GM23338 (cell line): ENCODE measurements around the gene CLCN1.

Experiments used
- CREB1 ChIP-seq: fragments of 250-450 bp; sonication (Bioruptor Pico); IDR thresholded peaks from 2 replicates; pipeline ENCODE4 v1.5.0; 2020; ENCODE audit warnings: low read depth, mild to moderate bottlenecking, moderate library complexity
- EZH2 ChIP-seq: fragments of 200-600 bp; sonication (generic); IDR thresholded peaks from one replicate; pipeline ENCODE4 v1.8.0; 2017; ENCODE audit warnings: antibody characterized with exemption, mild to moderate bottlenecking, low read depth; ENCODE audit not compliant: unreplicated experiment
- EZH2phosphoT487 ChIP-seq: fragments of 200-600 bp; sonication (generic); IDR thresholded peaks from one replicate; pipeline ENCODE4 v1.8.1; 2018; ENCODE audit warnings: antibody characterized with exemption; ENCODE audit not compliant: unreplicated experiment
- JUNB ChIP-seq: IDR thresholded peaks from one replicate; pipeline ENCODE4 v1.6.1; 2016; ENCODE audit warnings: antibody characterized with exemption; ENCODE audit not compliant: unreplicated experiment
- NANOG ChIP-seq: IDR thresholded peaks from 2 replicates; pipeline ENCODE4 v1.6.1; 2016; ENCODE audit warnings: antibody characterized with exemption, borderline replicate concordance
- POLR2AphosphoS5 ChIP-seq: IDR thresholded peaks from 2 replicates; pipeline ENCODE4 v1.6.1; 2016; ENCODE audit warnings: antibody characterized with exemption, low read depth
- STAT1 ChIP-seq: IDR thresholded peaks from one replicate; pipeline ENCODE4 v1.6.1; 2016; ENCODE audit warnings: antibody characterized with exemption; ENCODE audit not compliant: unreplicated experiment
- ZNF114 ChIP-seq: fragments of 250-450 bp; sonication (Bioruptor Pico); IDR thresholded peaks from 2 replicates; pipeline ENCODE4 v1.5.0; 2020; ENCODE audit warnings: mild to moderate bottlenecking, moderate library complexity
- ZNF331 ChIP-seq: fragments of 250-450 bp; sonication (Bioruptor Pico); IDR thresholded peaks from 2 replicates; pipeline ENCODE4 v1.5.0; 2020; ENCODE audit warnings: low read depth, mild to moderate bottlenecking, moderate library complexity
- TF ChIP-seq, protein P1 (sequence below), 2 experiments: fragments of 200-600 bp in 1 of 2; sonication (generic) in 1 of 2; conservative IDR thresholded peaks; 2 replicates each; pipeline versions ENCODE4 v1.5.1 to v1.6.1; 2016 to 2017; ENCODE audit warnings: antibody characterized with exemption in 2 of 2, low read depth in 2 of 2, mild to moderate bottlenecking in 2 of 2, moderate library complexity in 1 of 2
- TF ChIP-seq, protein P2 (sequence below): IDR thresholded peaks from 2 replicates; pipeline ENCODE4 v1.6.1; 2016; ENCODE audit warnings: antibody characterized with exemption
- TF ChIP-seq, protein P3 (sequence below): IDR thresholded peaks from one replicate; pipeline ENCODE4 v1.6.1; 2018; ENCODE audit warnings: antibody characterized with exemption; ENCODE audit not compliant: unreplicated experiment

DNA sequence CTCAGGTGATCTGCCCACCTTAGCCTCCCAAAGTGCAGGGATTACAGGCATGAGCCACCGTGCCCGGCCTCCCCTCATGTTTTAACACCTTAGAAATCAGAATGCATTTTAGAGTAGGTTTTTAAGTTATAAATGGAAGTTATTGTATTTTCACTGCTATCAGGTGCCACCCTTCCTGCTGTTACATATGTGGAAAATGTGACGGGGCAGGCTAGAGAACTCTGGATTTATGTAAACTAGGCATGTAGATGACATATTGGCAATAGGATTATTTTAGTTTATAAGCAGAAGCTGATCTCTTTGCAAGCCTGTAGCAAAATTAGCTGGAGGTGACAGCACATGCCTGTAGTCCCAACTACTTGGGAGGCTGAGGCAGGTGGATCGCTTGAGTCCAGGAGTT lies 25.6 kb upstream of the CLCN1 start:
- no peak for TF ChIP-seq CREB1
- no peak for TF ChIP-seq EZH2
- no peak for TF ChIP-seq POLR2AphosphoS5
- TF ChIP-seq, protein P1, sequence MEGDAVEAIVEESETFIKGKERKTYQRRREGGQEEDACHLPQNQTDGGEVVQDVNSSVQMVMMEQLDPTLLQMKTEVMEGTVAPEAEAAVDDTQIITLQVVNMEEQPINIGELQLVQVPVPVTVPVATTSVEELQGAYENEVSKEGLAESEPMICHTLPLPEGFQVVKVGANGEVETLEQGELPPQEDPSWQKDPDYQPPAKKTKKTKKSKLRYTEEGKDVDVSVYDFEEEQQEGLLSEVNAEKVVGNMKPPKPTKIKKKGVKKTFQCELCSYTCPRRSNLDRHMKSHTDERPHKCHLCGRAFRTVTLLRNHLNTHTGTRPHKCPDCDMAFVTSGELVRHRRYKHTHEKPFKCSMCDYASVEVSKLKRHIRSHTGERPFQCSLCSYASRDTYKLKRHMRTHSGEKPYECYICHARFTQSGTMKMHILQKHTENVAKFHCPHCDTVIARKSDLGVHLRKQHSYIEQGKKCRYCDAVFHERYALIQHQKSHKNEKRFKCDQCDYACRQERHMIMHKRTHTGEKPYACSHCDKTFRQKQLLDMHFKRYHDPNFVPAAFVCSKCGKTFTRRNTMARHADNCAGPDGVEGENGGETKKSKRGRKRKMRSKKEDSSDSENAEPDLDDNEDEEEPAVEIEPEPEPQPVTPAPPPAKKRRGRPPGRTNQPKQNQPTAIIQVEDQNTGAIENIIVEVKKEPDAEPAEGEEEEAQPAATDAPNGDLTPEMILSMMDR (conservative IDR thresholded peaks at IDR 0.05; ENCODE audit: low read depth in 2 of 2), result no peak
- TF ChIP-seq, protein P2, sequence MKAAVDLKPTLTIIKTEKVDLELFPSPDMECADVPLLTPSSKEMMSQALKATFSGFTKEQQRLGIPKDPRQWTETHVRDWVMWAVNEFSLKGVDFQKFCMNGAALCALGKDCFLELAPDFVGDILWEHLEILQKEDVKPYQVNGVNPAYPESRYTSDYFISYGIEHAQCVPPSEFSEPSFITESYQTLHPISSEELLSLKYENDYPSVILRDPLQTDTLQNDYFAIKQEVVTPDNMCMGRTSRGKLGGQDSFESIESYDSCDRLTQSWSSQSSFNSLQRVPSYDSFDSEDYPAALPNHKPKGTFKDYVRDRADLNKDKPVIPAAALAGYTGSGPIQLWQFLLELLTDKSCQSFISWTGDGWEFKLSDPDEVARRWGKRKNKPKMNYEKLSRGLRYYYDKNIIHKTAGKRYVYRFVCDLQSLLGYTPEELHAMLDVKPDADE, result no peak
- no peak for TF ChIP-seq JUNB
- TF ChIP-seq EZH2phosphoT487, result no peak
- TF ChIP-seq STAT1, result no peak
- TF ChIP-seq, protein P3, sequence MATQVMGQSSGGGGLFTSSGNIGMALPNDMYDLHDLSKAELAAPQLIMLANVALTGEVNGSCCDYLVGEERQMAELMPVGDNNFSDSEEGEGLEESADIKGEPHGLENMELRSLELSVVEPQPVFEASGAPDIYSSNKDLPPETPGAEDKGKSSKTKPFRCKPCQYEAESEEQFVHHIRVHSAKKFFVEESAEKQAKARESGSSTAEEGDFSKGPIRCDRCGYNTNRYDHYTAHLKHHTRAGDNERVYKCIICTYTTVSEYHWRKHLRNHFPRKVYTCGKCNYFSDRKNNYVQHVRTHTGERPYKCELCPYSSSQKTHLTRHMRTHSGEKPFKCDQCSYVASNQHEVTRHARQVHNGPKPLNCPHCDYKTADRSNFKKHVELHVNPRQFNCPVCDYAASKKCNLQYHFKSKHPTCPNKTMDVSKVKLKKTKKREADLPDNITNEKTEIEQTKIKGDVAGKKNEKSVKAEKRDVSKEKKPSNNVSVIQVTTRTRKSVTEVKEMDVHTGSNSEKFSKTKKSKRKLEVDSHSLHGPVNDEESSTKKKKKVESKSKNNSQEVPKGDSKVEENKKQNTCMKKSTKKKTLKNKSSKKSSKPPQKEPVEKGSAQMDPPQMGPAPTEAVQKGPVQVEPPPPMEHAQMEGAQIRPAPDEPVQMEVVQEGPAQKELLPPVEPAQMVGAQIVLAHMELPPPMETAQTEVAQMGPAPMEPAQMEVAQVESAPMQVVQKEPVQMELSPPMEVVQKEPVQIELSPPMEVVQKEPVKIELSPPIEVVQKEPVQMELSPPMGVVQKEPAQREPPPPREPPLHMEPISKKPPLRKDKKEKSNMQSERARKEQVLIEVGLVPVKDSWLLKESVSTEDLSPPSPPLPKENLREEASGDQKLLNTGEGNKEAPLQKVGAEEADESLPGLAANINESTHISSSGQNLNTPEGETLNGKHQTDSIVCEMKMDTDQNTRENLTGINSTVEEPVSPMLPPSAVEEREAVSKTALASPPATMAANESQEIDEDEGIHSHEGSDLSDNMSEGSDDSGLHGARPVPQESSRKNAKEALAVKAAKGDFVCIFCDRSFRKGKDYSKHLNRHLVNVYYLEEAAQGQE, result no peak
- TF ChIP-seq NANOG, result no peak
- no peak for TF ChIP-seq ZNF114 (CRISPR knock-in tag)
- no peak for TF ChIP-seq ZNF331 (CRISPR knock-in tag)
